Progenitor cell of endocrine pancreas (in vitro differentiated cells): ENCODE measurements around the gene RXRB. TPM values are rescaled to one million over a fixed set of nuclear protein-coding genes. Genes with fewer than 3 reads are reported as not detected.

Source experiments
- DNase-seq: peaks from one replicate; pipeline ENCODE4 v3.0.0; 2021; ENCODE audit warnings: low spot score; ENCODE audit not compliant: unreplicated experiment
- H3K27ac Mint-ChIP-seq: 2 replicates; pipeline ENCODE4 v1.8.0; 2021; ENCODE audit warnings: mild to moderate bottlenecking, moderate library complexity, mixed read lengths
- H3K27me3 Mint-ChIP-seq: 2 replicates; pipeline ENCODE4 v1.8.0; 2021; ENCODE audit warnings: mixed read lengths
- H3K36me3 Mint-ChIP-seq: 2 replicates; pipeline ENCODE4 v1.8.0; 2022; ENCODE audit warnings: mixed read lengths; ENCODE audit not compliant: insufficient read depth
- H3K4me1 Mint-ChIP-seq: 2 replicates; pipeline ENCODE4 v1.8.0; 2021; ENCODE audit warnings: low read depth, mixed read lengths
- H3K4me3 Mint-ChIP-seq: 2 replicates; pipeline ENCODE4 v1.8.0; 2021; ENCODE audit warnings: low read depth, mild to moderate bottlenecking, moderate library complexity, mixed read lengths
- H3K9me3 Mint-ChIP-seq: 2 replicates; pipeline ENCODE4 v1.8.0; 2021; ENCODE audit warnings: low read depth, mixed read lengths
- total RNA-seq: library from RNA; stranded (reverse); gene quantifications from 2 replicates; pipeline ENCODE4 v1.2.1, GENCODE V29; 2021
- TF ChIP-seq, protein P1 (sequence below): fragments of 200-600 bp; sonication (generic); IDR thresholded peaks from one replicate; pipeline ENCODE4 v1.5.0; 2021; ENCODE audit warnings: antibody characterized with exemption, mild to moderate bottlenecking; ENCODE audit not compliant: unreplicated experiment

Gene RXRB
- total RNA-seq, 1 donor from 2014 or later, result 47.1 TPM

DNA sequence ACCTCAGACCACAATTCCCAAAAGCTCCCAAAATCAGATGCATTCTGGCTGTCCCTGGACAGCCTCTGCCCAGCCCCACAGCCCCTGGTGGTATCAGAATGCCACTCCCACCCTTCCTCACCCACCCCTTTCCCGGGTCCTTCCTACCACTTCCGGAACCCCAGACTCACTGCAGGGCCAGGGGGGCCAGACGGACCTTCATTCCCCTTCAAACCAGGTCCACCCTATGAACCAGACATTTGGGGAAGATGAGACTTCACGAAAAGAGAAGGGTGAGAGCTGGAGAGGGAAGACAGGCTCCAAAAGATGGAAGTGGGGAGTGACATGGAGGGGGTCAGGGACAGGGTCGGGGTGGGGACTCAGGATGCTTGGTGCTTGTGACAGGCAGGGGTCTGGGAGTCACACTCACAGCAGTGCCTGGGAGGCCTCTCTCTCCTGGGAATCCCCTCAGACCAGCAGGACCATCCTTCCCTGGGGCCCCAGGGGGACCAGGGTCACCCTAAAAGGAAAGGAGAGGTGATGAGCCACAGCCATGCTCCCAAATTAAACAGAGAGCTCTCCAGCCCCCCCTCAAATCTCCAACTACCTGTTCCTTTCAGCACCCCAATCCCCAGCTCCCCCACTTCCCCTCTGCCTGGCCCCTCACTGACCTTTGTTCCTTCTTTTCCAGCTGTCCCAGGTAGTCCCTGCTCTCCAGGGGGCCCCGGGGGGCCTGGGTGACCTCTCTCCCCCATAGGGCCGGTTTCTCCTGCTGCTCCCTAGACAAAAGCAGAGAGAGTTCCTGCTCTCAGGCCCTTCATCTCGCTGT, 28.4 kb downstream of the RXRB start:
- TF ChIP-seq, protein P1, sequence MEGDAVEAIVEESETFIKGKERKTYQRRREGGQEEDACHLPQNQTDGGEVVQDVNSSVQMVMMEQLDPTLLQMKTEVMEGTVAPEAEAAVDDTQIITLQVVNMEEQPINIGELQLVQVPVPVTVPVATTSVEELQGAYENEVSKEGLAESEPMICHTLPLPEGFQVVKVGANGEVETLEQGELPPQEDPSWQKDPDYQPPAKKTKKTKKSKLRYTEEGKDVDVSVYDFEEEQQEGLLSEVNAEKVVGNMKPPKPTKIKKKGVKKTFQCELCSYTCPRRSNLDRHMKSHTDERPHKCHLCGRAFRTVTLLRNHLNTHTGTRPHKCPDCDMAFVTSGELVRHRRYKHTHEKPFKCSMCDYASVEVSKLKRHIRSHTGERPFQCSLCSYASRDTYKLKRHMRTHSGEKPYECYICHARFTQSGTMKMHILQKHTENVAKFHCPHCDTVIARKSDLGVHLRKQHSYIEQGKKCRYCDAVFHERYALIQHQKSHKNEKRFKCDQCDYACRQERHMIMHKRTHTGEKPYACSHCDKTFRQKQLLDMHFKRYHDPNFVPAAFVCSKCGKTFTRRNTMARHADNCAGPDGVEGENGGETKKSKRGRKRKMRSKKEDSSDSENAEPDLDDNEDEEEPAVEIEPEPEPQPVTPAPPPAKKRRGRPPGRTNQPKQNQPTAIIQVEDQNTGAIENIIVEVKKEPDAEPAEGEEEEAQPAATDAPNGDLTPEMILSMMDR, result no peak
- H3K27me3 Mint-ChIP-seq, result peaks cover 22% of the 10 kb centered on the region
- no peaks in the 10 kb centered on the region for H3K36me3 Mint-ChIP-seq
- no peak for DNase-seq
- no peaks in the 10 kb centered on the region for H3K9me3 Mint-ChIP-seq
- H3K27ac Mint-ChIP-seq, result no peak overlapping the region
- H3K4me1 Mint-ChIP-seq, result peaks cover 1% of the 10 kb centered on the region
- H3K4me3 Mint-ChIP-seq, result no peak overlapping the region

- Mint-ChIP-seq H3K36me3 (no peaks in the 10 kb centered on the region), H3K27me3 (peaks cover 22% of the 10 kb centered on the region), H3K9me3 (no peaks in the 10 kb centered on the region), H3K27ac (no peak overlapping the region), H3K4me1 (peaks cover 1% of the 10 kb centered on the region), H3K4me3 (no peak overlapping the region)
- DNase-seq, result no peak
- TF ChIP-seq, protein P1, result no peak
These were observed 29.2 kb downstream of the RXRB start for GRCh38 chr6:33171016-33171879.

DNA sequence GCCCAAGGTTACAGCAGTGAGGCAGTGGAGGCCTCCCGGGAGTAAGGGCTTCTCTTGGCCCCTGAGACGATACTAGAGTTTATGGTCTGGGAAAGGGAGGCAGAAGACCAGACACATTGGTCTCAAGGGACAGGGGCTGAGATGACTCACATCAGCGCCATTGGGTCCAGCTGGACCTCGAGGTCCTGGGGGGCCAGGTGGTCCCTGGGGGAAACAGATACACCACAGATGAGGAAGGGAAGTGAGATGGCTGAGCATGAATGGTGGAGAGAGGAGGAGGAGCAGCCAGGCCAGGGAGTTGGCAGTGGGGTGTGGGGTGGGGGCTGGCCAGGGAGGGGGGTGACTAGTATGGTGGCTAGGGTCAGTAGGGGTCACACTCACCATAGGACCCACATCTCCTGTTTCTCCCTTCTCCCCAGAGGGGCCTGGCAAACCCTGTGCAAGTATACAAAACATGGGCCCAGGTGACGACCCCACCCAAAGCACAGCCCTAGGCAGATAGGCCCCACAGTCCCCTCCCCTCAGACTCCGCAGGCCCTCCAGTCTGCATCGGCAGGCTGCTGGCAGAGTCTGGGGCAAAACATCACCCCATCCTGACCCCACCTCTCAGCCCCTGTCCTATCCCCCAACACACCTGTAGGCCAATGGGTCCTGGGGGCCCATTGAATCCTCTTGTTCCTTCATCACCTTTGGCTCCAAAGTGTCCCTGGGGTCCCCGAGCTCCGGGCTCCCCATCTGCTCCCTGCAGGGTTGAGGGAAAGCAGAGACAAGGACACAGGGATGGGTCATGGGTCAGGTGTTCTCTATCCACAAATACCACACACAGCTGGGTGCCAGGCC, 30.1 kb downstream of the RXRB start:
- H3K27me3 Mint-ChIP-seq, result peaks cover 18% of the 10 kb centered on the region
- no peak overlapping the region for H3K4me3 Mint-ChIP-seq
- no peak for DNase-seq
- TF ChIP-seq, protein P1, result no peak
- no peaks in the 10 kb centered on the region for H3K36me3 Mint-ChIP-seq
- no peak overlapping the region for H3K27ac Mint-ChIP-seq
- no peaks in the 10 kb centered on the region for H3K9me3 Mint-ChIP-seq
- H3K4me1 Mint-ChIP-seq, result peaks cover 1% of the 10 kb centered on the region

- H3K4me1 Mint-ChIP-seq, result peaks cover 1% of the 10 kb centered on the region
- DNase-seq, result no peak
- H3K27ac Mint-ChIP-seq, result no peak overlapping the region
These were observed 30.9 kb downstream of the RXRB start for GRCh38 chr6:33169291-33170175.

More at GRCh38 chr6:33169291-33170175, 30.9 kb downstream of the RXRB start:
- H3K4me3 Mint-ChIP-seq, result no peak overlapping the region
- H3K9me3 Mint-ChIP-seq, result no peaks in the 10 kb centered on the region
- peaks cover 9% of the 10 kb centered on the region for H3K27me3 Mint-ChIP-seq
- no peaks in the 10 kb centered on the region for H3K36me3 Mint-ChIP-seq
- TF ChIP-seq, protein P1, result no peak
